CD4-positive, CD25-positive, alpha-beta regulatory T cell (primary cell): ENCODE results near the gene CACNG4. TPM values are rescaled to one million over a fixed set of nuclear protein-coding genes. Genes with fewer than 3 reads are reported as not detected.

Source experiments
- ATAC-seq, 2 donors: fragments of 150-1000 bp; cut with Tn5 transposase; one replicate each; pipeline ENCODE4 v1.10.0; 2021; ENCODE audit warnings: low read depth in 2 of 2, moderate number of reproducible peaks in 2 of 2, moderate library complexity in 1 of 2
- DNase-seq, 3 donors: peaks; one replicate each; pipeline versions ENCODE4 v3.0.0 to v3.0.0-alpha.2; 2012 to 2022; ENCODE audit warnings: mixed read lengths in 1 of 3
- H3K27ac ChIP-seq: one replicate; pipeline ENCODE4 v1.7.0; 2013; ENCODE audit warnings: mild to moderate bottlenecking, low read length; ENCODE audit not compliant: insufficient read depth, poor library complexity, severe bottlenecking
- H3K27me3 ChIP-seq: one replicate; pipeline ENCODE4 v1.7.0; 2013; ENCODE audit warnings: low read length; ENCODE audit not compliant: control insufficient read depth, insufficient read depth
- H3K36me3 ChIP-seq: one replicate; pipeline ENCODE4 v1.7.0; 2013; ENCODE audit warnings: mild to moderate bottlenecking, low read length, moderate library complexity; ENCODE audit not compliant: control insufficient read depth, insufficient read depth
- H3K4me1 ChIP-seq: 2 replicates; pipeline ENCODE4 v1.7.0; 2013; ENCODE audit warnings: mild to moderate bottlenecking, low read length; ENCODE audit not compliant: insufficient read depth, control insufficient read depth, poor library complexity, severe bottlenecking
- H3K4me3 ChIP-seq: one replicate; pipeline ENCODE4 v1.7.0; 2013; ENCODE audit warnings: low read depth, mild to moderate bottlenecking, low read length, moderate library complexity
- H3K9me3 ChIP-seq, 2 experiments: 1 replicate in 1 of 2; 2 replicates in 1 of 2; pipeline ENCODE4 v1.7.0; 2013; ENCODE audit warnings: low read length in 2 of 2, mild to moderate bottlenecking in 1 of 2, moderate library complexity in 1 of 2; ENCODE audit not compliant: control insufficient read depth in 2 of 2
- H3K27ac Mint-ChIP-seq, 3 donors: one replicate each; pipeline ENCODE4 v1.8.0; 2020 to 2022; ENCODE audit warnings: mild to moderate bottlenecking in 3 of 3, mixed read lengths in 3 of 3, moderate library complexity in 2 of 3
- H3K27me3 Mint-ChIP-seq: one replicate; pipeline ENCODE4 v1.8.0; 2022; ENCODE audit warnings: mild to moderate bottlenecking, mixed read lengths
- H3K36me3 Mint-ChIP-seq: one replicate; pipeline ENCODE4 v1.8.0; 2020; ENCODE audit warnings: mixed read lengths
- H3K4me1 Mint-ChIP-seq, 4 donors: one replicate each; pipeline ENCODE4 v1.8.0; 2020 to 2022; ENCODE audit warnings: mixed read lengths in 4 of 4, mild to moderate bottlenecking in 1 of 4
- H3K4me3 Mint-ChIP-seq, 4 donors: one replicate each; pipeline ENCODE4 v1.8.0; 2020 to 2022; ENCODE audit warnings: mild to moderate bottlenecking in 4 of 4, mixed read lengths in 4 of 4, moderate library complexity in 3 of 4
- H3K9me3 Mint-ChIP-seq, 7 donors: one replicate each; pipeline ENCODE4 v1.8.0; 2020 to 2022; ENCODE audit warnings: mixed read lengths in 7 of 7, mild to moderate bottlenecking in 3 of 7, moderate library complexity in 2 of 7
- polyA plus RNA-seq, 4 donors: library from polyadenylated mRNA; unstranded; fragments of 300-500 nt; fragmentation: Illumina TruSeq; gene quantifications; one replicate each; pipeline ENCODE4 v1.2.3, GENCODE V29; 2021
- total RNA-seq: library from RNA; stranded (reverse); gene quantifications from one replicate; pipeline ENCODE4 v1.2.3, GENCODE V29; 2022

CACNG4 gene
- total and polyA plus RNA-seq, 5 donors from 2014 or later = not detected

GRCh38 chr17:67051155-67051538, 86.6 kb downstream of the CACNG4 start:
- ATAC-seq = no peak
- H3K9me3 Mint-ChIP-seq = peaks cover 0 to 30% (median 4%) of the 10 kb centered on the region in 7 donors
- H3K27ac Mint-ChIP-seq = no peak overlapping the region
- Histone ChIP-seq H3K9me3 (peaks cover 18 to 27% of the 10 kb centered on the region in 2 experiments), H3K4me1 (no peaks in the 10 kb centered on the region), H3K36me3 (no peaks in the 10 kb centered on the region), H3K27me3 (peaks cover 3% of the 10 kb centered on the region), H3K27ac (no peak overlapping the region), H3K4me3 (no peak overlapping the region)
- peaks cover 5% of the 10 kb centered on the region for H3K27me3 Mint-ChIP-seq
- no peak overlapping the region for H3K4me3 Mint-ChIP-seq
- peaks cover 0 to 3% (median 0%) of the 10 kb centered on the region in 4 donors for H3K4me1 Mint-ChIP-seq
- no peak for DNase-seq
- H3K36me3 Mint-ChIP-seq = no peaks in the 10 kb centered on the region

DNA sequence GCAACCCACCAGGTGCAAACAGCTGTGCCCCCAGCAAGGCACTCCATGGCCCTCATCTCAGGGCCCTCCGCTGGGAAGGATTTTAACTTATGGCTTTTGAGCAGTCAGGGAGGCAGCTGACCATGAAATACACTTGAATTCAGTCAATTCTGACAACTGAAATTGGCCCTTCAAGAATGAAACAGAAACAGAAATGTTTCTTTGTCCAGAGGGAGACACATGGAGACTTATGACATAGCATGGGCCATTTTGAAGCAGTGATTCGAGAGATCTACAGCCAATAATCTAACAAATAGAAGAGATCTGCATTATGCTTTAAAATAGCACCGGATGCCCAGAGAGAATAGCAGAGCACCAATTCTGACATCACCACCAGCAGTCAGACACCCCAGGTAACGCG, 87.3 kb downstream of the CACNG4 start:
- Mint-ChIP-seq H3K27me3 (peaks cover 5% of the 10 kb centered on the region), H3K4me1 (peaks cover 0 to 3% (median 0%) of the 10 kb centered on the region in 4 donors), H3K4me3 (no peak overlapping the region), H3K27ac (no peak overlapping the region), H3K9me3 (peaks cover 0 to 29% (median 4%) of the 10 kb centered on the region in 7 donors), H3K36me3 (no peaks in the 10 kb centered on the region)
- ATAC-seq (no peak), DNase-seq (no peak)
- Histone ChIP-seq H3K27ac (no peak overlapping the region), H3K4me3 (no peak overlapping the region), H3K9me3 (peaks cover 18 to 27% of the 10 kb centered on the region in 2 experiments), H3K27me3 (peaks cover 3% of the 10 kb centered on the region), H3K36me3 (no peaks in the 10 kb centered on the region), H3K4me1 (no peaks in the 10 kb centered on the region)

GRCh38 chr17:67052720-67053437, 88.4 kb downstream of the CACNG4 start:
- H3K4me1 Mint-ChIP-seq = peaks cover 0 to 3% (median 0%) of the 10 kb centered on the region in 4 donors
- Histone ChIP-seq H3K4me3 (no peak overlapping the region), H3K4me1 (no peaks in the 10 kb centered on the region), H3K27me3 (no peaks in the 10 kb centered on the region), H3K36me3 (no peaks in the 10 kb centered on the region), H3K9me3 (peaks cover 14 to 20% of the 10 kb centered on the region in 2 experiments), H3K27ac (no peak overlapping the region)
- no peak for ATAC-seq
- DNase-seq = no peak
- H3K4me3 Mint-ChIP-seq = no peak overlapping the region
- no peak overlapping the region for H3K27ac Mint-ChIP-seq
- peaks cover 0 to 20% (median 2%) of the 10 kb centered on the region in 7 donors for H3K9me3 Mint-ChIP-seq
- no peaks in the 10 kb centered on the region for H3K36me3 Mint-ChIP-seq
- H3K27me3 Mint-ChIP-seq = peaks cover 5% of the 10 kb centered on the region

DNA sequence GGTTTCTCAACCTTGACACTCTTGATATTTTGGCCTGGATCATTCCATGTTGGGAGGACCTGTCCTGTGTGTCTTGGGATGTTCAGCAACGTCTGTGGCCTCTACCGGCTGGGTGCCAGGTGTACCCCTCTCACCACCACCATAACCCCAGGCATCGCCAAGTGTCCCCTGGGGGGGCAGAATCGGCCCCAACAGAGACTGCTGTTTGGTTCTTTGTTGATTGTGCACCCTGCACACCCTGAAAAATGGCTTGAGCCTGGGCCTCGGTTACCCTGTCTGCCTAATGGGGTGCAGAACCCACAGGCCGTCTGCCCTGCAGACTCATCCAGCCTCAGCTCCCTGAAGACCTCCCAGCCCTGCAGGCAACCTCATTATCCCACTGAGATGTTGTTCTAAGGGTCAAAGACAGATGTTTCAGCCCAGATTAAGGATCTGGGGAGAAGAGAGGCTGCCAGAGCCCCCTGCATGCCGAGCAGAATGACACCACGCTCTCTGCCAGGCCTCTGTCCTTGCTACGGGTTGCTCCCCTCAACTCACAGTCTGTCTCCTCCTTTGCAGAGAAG, 89.0 kb downstream of the CACNG4 start:
- no peaks in the 10 kb centered on the region for H3K27me3 ChIP-seq
- no peak overlapping the region for H3K27ac ChIP-seq
- no peaks in the 10 kb centered on the region for H3K36me3 Mint-ChIP-seq
- no peak overlapping the region for H3K4me3 Mint-ChIP-seq
- no peaks in the 10 kb centered on the region for H3K36me3 ChIP-seq
- peaks cover 0 to 3% (median 0%) of the 10 kb centered on the region in 4 donors for H3K4me1 Mint-ChIP-seq
- peaks cover 8 to 14% of the 10 kb centered on the region in 2 experiments for H3K9me3 ChIP-seq
- DNase-seq = no peak
- no peak overlapping the region for H3K4me3 ChIP-seq
- peaks cover 3% of the 10 kb centered on the region for H3K27me3 Mint-ChIP-seq
- no peak overlapping the region for H3K27ac Mint-ChIP-seq
- H3K9me3 Mint-ChIP-seq = peaks cover 0 to 16% (median 1%) of the 10 kb centered on the region in 7 donors
- ATAC-seq = no peak
- no peaks in the 10 kb centered on the region for H3K4me1 ChIP-seq

GRCh38 chr17:67054011-67054591, 89.6 kb downstream of the CACNG4 start:
- H3K27me3 Mint-ChIP-seq = no peaks in the 10 kb centered on the region
- no peak overlapping the region for H3K27ac ChIP-seq
- H3K27ac Mint-ChIP-seq = no peak overlapping the region
- peaks cover 0 to 3% (median 0%) of the 10 kb centered on the region in 4 donors for H3K4me1 Mint-ChIP-seq
- no peak overlapping the region for H3K4me3 ChIP-seq
- no peaks in the 10 kb centered on the region for H3K27me3 ChIP-seq
- peaks cover 4 to 8% of the 10 kb centered on the region in 2 experiments for H3K9me3 ChIP-seq
- H3K36me3 ChIP-seq = no peaks in the 10 kb centered on the region
- H3K4me3 Mint-ChIP-seq = no peak overlapping the region
- peaks cover 0 to 10% (median 1%) of the 10 kb centered on the region in 7 donors for H3K9me3 Mint-ChIP-seq
- ATAC-seq (no peak), DNase-seq (no peak)
- no peaks in the 10 kb centered on the region for H3K4me1 ChIP-seq
- no peaks in the 10 kb centered on the region for H3K36me3 Mint-ChIP-seq

DNA sequence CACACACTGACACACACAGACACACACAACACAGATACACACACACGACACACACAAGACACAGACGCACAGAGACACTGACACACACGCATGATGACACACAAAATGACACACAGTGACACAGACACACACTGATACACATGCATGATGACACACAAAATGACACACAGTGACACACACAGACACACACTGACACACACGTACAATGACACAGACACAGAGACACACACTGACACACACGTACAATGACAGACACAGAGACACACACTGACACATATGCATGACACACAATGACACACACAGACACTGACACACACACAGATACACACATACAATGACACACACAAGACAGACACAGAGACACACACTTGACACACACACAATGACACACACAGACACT, 90.1 kb downstream of the CACNG4 start:
- no peak overlapping the region for H3K27ac Mint-ChIP-seq
- H3K36me3 Mint-ChIP-seq = no peaks in the 10 kb centered on the region
- Histone ChIP-seq H3K27me3 (no peaks in the 10 kb centered on the region), H3K36me3 (no peaks in the 10 kb centered on the region), H3K4me1 (no peaks in the 10 kb centered on the region), H3K27ac (no peak overlapping the region), H3K9me3 (peaks cover 1 to 3% of the 10 kb centered on the region in 2 experiments), H3K4me3 (no peak overlapping the region)
- peaks cover 0 to 3% (median 0%) of the 10 kb centered on the region in 4 donors for H3K4me1 Mint-ChIP-seq
- no peaks in the 10 kb centered on the region for H3K27me3 Mint-ChIP-seq
- ATAC-seq = no peak
- peaks cover 0 to 5% (median 0%) of the 10 kb centered on the region in 7 donors for H3K9me3 Mint-ChIP-seq
- no peak for DNase-seq
- no peak overlapping the region for H3K4me3 Mint-ChIP-seq

- H3K36me3 Mint-ChIP-seq = no peaks in the 10 kb centered on the region
- H3K27me3 Mint-ChIP-seq = no peaks in the 10 kb centered on the region
- no peaks in the 10 kb centered on the region for H3K9me3 ChIP-seq
- H3K4me3 Mint-ChIP-seq = no peak overlapping the region
- no peaks in the 10 kb centered on the region for H3K27me3 ChIP-seq
- no peak for ATAC-seq
- DNase-seq = no peak
- no peaks in the 10 kb centered on the region for H3K36me3 ChIP-seq
- peaks cover 0 to 1% (median 0%) of the 10 kb centered on the region in 7 donors for H3K9me3 Mint-ChIP-seq
- no peak overlapping the region for H3K4me3 ChIP-seq
- no peak overlapping the region for H3K27ac Mint-ChIP-seq
- no peaks in the 10 kb centered on the region for H3K4me1 ChIP-seq
- H3K4me1 Mint-ChIP-seq = peaks cover 0 to 3% (median 0%) of the 10 kb centered on the region in 4 donors
- H3K27ac ChIP-seq = no peak overlapping the region
Observed at GRCh38 chr17:67055041-67055443, 90.5 kb downstream of the CACNG4 start.
